Measurements from ENCODE around the gene WNT3A. TPM values are rescaled to one million over a fixed set of nuclear protein-coding genes. Genes with fewer than 3 reads are reported as not detected.

The WNT3A gene
- total RNA-seq, 4 donors from 2014 or later: not detected

DNA sequence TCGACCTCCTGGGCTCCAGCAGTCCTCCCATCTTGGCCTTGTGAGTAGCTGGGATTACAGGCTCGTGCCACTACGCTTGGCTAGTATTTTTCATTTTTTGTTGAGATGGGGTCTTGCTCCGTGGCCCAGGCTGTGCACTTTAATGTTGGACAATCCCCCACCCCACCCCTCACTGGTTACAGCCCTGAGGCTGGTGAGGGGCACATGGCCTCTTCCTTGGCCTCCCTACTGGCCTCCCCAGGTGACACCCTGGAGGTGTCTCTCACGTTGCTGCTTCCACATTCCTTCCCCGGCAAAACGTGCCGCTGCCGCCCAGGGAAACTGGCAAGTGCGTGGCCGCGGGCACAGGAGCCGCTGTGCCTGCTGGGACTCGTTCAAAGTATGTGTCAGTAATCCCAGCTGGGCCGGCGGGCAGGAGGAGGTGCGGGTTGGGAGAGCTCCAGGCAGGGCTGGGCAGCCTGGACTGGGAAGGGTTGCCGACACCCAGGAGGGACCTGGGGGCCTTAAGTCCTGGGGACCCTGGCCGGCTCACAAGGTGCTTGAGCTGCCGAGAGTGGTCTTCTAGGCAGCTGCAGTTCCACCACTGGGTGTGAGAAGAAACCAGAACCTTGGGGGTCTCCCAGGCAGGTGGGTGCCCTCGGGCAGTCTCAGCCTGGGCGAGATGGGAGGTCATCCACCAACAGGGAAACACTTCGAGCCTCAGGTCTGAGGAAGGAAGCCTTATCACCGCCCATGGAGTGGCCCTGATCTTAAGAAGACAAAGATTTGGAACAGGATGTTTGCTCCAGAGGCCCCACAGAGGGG, 6.5 kb downstream of the WNT3A start:
- H3K36me3 ChIP-seq: no peaks in the 10 kb centered on the region
- H3K4me1 ChIP-seq: no peaks in the 10 kb centered on the region
- TF ChIP-seq POLR2A (IDR thresholded peaks at IDR 0.05) (no peak), CTCF (IDR thresholded peaks at IDR 0.05) (no peak)
- peaks cover 0 to 8% of the 10 kb centered on the region in 2 donors for H3K27me3 ChIP-seq
- no peaks in the 10 kb centered on the region for H3K9me3 ChIP-seq
- DNase-seq: peak; percentile 8 to 10
- intact Hi-C loops (cut with DNase I; ENCODE audit: low total_unique reads): no loop called here
- H3K4me3 ChIP-seq: no peak overlapping the region
- H3K27ac ChIP-seq: no peak overlapping the region

GRCh38 chr1:228013935-228014930, 7.4 kb downstream of the WNT3A start:
- Histone ChIP-seq H3K9me3 (no peaks in the 10 kb centered on the region), H3K27ac (no peak overlapping the region), H3K36me3 (no peaks in the 10 kb centered on the region), H3K4me3 (no peak overlapping the region), H3K4me1 (no peaks in the 10 kb centered on the region), H3K27me3 (no peaks in the 10 kb centered on the region)
- TF ChIP-seq POLR2A (IDR thresholded peaks at IDR 0.05) (no peak), CTCF (IDR thresholded peaks at IDR 0.05) (no peak)
- intact Hi-C loops (cut with DNase I; ENCODE audit: low total_unique reads): no loop called here
- peak; percentile 14 to 15 for DNase-seq

DNA sequence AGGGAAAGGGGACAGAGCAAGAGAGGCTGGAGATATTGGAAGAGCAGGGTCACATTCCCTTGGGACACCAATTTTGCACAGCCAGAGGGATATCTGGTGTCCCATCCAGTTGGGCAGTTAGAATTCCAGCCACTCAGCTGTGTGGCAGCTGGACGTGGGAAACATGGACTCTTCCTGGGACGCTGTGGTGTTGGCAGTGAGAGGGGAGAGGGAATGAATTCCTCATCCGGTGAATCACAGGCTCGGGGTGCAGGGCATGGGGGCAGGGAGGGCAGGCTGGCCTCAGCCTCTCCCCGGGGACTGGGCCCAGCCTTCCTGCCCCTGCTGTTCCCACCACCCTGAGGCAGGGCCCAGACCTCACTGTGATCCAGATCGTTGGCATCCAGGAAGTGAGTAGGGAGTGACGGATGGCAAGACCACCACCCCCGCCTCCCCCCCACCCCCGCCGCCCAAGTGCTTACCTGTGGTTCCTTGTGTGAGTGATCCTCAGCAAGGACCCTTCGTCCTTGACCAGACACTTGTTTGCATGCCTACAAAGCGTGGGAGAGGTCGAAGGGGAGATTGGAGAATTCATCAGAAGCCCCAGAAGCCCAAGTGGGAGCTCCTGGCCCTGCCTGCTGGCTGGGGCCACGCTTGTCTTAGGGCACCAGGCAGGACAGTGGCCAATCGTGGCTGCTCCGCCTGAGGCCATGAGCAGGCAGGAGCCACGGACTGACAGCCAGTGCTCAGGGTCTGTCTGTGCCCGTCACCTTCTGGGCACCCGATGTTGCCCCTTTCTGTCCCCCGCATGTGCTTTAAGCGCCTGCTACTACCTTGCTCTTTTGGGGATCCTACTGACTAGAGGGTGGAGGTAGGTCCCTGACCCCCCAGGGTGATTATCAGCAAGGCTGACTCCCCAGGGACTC, 8.7 kb downstream of the WNT3A start:
- Histone ChIP-seq H3K9me3 (no peaks in the 10 kb centered on the region), H3K27ac (no peak overlapping the region), H3K4me3 (no peak overlapping the region), H3K36me3 (no peaks in the 10 kb centered on the region), H3K4me1 (no peaks in the 10 kb centered on the region), H3K27me3 (no peaks in the 10 kb centered on the region)
- DNase-seq: peak in 1 of 2 donors; percentile 4
- TF ChIP-seq CTCF (IDR thresholded peaks at IDR 0.05): no peak
- no peak for TF ChIP-seq POLR2A (IDR thresholded peaks at IDR 0.05)
- intact Hi-C loops (cut with DNase I; ENCODE audit: low total_unique reads): no loop called here

DNA sequence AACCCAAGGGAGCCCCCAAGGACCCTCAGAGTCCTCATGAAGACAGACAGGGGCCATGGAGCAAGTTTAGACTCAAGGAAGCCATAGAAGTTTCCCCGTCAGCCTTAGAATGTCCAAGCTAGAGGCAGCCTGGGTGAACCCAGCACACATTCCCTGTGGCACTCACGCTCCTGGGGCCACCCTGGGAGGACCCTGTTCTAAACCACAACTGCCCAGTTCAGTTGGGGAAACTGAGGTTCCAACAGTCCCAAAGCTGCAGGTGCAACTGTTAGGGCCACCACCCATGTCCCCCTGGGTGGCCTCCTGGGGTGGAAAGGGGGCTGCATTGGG, 9.3 kb downstream of the WNT3A start:
- Histone ChIP-seq H3K9me3 (no peaks in the 10 kb centered on the region), H3K27me3 (no peaks in the 10 kb centered on the region), H3K27ac (no peak overlapping the region), H3K4me1 (no peaks in the 10 kb centered on the region), H3K4me3 (no peak overlapping the region), H3K36me3 (no peaks in the 10 kb centered on the region)
- DNase-seq: no peak
- intact Hi-C loops (cut with DNase I; ENCODE audit: low total_unique reads): no loop called here
- TF ChIP-seq CTCF (IDR thresholded peaks at IDR 0.05): no peak
- TF ChIP-seq POLR2A (IDR thresholded peaks at IDR 0.05): no peak
